HG02938 (cell line): ENCODE data around the gene NCKAP5.

Source experiments
- ATAC-seq: cut with Tn5 transposase; IDR thresholded peaks from one replicate; pipeline ENCODE4 v1.9.1; 2021; ENCODE audit warnings: mild to moderate bottlenecking, moderate library complexity; ENCODE audit not compliant: unreplicated experiment

The NCKAP5 gene

DNA sequence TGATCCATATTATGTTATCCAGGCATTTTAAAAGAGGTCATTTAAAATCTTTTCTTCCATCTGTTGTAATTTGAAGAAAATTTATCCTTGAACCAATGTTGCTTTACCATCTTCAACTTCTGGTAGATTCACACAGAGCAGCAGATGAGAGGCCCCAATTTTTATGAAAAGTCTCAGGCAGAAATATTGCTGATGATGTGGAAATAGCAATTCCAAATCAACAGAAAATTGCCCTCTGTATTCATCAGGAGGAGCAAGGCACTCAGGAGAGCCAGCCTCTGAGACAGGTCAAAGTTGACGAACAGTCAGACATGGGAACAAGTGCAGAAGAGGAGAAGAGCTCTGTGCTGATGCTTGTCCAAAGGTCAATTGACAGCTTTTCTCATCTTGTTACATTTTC is 444.9 kb downstream of the NCKAP5 start:
- no peak for ATAC-seq

DNA sequence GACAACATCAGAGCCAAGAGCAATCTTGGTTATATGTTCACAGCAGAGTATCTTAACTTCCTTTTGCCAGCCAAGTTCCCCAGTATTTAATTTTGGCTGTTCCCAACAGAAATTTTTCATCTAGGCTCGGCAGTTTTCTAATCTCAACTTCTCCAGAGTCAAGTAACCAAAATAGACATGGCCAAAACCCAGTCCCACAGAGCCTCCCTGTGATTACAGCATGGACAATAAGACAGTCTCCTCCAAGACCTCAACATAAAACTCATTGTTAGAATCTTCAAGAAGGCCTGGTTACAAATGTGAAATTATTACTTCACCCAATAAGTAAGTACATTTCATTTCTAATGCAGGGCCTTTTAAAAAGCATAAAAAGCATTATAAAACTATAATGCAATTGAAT is 445.7 kb downstream of the NCKAP5 start:
- ATAC-seq = no peak

DNA sequence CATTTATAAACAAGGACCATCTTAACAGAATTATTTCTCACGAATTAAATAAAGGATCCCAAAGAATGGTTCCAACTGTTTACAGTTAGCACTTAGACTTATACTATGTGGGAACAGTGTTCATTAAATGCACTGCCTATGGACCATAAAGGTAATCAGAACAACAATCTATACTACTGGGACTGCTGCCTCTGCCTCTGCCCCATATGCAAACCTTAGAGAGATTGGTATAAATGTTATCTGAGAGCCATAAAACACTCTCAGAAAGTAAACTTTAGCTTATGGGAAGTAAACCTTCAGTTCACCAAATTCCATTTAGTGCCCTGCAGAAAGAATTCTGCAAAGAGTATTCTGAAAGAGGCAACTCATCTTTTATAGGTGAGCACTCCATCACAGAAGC is 448.0 kb downstream of the NCKAP5 start:
- no peak for ATAC-seq

DNA sequence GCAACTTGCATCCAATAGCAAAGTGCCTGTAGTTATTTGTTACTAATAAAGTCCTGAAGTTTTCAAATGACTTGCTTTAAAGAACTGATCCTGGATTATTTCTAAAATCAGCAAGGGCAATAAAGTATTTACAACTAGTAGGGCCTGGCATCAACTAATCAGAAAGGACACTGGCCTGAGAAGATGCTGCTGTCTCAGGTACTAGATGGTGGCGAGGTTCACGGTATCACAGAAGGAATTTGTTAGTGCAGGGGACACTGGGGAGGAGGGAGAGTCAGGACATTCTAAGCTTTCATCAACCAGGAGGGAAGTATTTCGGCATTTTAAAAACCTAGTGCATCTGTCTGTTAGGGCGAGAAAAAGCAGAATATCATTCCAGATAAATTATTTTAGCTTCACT is 458.1 kb downstream of the NCKAP5 start:
- no peak for ATAC-seq

DNA sequence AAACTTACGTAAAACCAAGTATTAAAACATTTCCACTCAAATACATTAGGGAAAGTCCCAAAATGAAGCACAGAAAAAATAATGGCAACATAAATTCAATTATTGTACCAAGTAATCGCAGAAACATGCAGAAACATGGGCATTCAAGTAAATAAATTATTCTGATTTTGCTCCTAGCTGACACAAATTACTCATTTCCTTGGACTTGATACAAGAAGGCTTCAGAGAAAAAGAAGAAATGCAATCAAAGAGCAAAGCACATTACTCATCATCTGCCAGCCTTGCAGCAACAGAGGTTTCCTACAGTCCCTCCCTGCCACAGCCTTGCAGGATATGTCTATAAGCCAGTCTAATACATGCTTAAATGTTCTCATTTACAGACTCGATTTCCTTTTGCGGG is 458.5 kb downstream of the NCKAP5 start:
- no peak for ATAC-seq

DNA sequence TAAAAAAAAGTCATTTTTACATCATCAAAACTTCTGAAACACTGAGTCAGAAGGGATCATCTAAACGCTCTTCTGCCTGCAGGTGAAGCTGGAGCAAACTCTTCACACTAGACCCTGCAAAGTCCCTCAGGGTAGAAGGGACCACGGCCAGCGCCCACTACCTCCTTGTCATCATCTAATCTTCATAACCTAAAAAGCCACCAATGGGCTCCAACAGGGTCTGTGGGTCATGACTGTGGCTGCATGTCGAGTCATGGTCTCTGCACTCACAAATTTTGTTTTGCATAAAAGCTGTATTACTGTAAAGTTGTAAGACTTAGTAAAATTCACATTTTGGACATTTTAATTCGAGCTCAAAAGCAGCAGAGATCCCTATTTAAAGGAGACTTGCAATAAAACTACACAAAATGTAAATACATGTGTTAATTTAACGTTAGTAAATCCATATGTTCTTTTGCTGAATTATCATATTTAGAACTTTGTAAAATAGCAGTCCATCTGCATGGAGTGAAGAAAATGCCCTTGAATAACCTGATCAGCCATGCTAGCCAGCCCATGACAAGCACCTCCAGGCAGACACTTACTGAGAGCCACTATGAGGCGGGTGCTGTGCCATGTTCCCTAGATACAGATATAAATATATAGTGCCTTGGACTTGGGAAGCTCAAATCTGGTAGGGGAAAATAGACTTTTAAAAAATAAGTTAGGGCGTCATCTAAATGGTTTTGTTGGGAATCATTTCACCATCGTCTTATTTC is 461.0 kb downstream of the NCKAP5 start:
- no peak for ATAC-seq

DNA sequence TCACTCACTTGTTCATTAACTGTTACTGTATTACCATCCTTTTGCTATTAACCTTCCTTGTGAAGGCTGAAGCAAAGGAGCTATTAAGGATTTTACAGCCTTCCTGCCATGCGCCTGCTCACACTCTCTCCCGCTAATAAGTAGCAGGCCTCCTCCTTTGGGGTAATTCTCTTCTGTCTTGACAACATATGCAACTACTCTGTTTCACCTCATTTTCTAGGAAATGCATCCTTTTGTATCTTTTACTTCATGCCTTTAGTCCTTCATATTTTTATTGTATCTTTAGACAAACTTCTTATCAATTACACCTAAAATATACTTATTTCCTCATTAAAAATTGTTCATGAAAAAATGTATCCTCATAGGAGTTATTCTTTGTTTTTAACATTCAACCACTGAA is 463.4 kb downstream of the NCKAP5 start:
- no peak for ATAC-seq

DNA sequence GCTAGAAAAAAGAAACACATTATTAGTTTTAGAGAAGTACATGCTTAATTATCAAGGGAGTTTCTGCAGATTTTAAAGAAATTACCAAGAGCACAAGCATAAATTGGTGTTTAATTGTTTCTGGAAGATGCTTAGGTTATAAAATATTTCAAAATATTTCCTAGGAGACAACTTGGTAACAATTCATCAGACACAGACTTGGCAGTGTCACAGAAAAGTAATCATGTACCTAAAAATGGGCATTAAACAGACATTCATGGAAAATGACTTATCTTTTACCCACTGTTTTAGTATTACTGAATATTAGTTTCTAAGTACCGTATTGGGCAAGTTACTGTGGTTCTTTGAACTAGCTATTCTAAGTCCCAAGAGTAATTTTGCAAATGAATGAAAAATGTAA is 469.5 kb downstream of the NCKAP5 start:
- no peak for ATAC-seq

DNA sequence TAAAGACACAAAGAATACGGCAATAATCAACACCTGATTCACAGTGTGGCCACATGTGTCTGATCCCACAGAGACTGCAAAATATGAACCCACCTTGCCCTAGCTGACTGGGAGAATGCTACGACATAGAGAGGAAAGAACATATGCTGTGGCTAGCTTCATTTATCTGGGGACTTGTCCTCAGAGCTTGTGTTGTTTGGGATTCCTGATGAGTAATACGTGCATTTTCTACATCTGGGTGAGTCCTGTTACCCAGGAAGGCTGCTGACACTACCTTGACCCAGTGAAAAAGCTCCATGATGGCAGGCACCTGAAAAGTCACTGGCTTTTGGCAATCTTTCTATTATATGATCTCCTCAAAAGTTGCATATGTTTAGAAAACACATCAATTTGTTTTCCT is 470.6 kb downstream of the NCKAP5 start:
- no peak for ATAC-seq

DNA sequence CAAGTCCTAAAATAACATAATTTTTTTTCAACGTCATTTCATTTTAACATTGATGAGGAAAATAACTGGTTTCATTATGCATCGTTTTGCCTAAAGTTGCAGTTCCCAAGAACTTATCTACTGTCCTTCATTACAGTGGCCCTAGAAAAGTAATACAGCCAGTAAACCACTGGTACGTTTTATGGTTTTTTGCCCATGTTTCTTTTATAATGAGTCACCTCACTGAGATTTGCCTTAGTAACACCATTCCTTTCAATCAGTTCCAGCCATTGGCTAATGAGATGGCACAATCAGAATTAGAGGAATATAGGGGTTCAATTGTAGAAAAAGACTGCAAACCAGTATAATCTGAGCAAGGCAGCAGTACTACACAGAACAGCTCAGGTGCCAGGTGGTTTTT is 475.7 kb downstream of the NCKAP5 start:
- ATAC-seq = no peak

DNA sequence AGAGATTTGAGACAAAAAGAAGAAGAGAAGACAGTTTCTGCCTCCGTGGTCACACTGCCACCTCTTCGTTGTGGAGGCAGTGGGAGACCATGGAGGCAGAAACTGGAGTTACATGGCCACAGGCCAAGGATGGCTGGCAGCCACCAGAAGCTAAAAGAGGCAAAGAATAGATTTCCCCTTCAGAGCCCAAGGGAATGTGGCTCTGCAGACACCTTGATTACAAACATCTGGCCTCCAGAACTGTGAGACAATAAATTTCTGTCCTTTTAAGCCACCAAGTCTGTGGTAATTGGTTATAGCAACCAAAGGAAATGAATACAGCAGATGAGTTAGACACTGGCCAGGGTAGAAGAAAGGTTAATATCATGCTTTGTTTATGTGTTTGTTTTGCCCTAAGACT is 477.9 kb downstream of the NCKAP5 start:
- ATAC-seq = no peak

DNA sequence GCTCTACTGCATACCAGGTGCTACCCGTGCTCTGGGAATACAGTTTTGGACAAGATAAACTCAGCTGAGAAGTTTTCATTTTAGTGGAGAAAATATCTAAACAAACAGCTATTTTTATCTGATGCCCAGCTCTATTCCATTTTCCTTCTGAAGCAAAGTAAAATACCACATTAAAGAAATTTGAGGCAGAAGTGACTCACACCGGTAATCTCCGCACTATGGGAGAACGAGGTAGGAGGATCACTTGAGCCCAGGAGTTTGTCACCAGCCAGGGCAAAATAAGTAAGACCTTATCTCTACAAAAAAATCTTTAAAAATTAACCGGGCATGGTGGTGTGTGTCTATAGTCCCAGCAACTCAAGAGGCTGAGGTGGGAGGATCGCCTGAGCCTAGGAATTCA is 482.1 kb downstream of the NCKAP5 start:
- ATAC-seq = no peak

DNA sequence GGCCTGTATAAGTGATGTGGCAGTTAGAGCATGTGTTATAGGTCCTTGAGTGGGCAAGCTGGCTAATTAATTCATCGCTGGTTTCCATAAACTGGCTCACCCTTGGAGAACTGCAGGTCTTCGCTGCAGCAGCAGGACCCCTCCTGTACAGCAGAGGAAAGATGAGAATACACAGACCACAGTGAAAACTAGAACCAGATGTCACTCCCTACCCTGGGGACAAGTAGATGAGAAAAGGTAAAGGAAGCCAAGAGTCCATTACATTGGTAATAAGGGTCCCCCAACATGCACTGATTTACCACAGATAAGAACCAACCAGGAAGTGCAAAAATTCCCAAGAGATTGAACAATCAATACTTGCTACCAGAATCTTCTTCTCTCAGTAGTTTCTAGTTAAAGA is 482.6 kb downstream of the NCKAP5 start:
- ATAC-seq = no peak

DNA sequence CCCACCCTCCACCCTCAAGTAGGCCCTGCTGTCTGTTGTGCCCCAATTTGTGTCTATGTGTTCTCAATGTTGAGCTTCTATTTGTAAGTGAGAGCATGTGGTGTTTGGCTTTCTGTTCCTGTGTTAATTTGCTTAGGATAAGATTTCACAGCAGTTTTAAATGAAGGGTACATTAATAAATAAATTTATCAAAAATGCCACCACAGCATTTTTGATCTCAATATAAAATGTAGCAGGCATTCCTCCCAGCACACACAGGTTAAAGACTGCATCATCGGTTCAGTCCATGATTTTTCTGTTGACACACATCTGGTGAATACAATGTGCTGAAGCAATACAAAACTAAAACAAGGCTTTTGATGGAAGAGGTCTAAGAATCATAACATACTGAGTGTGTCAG is 486.2 kb downstream of the NCKAP5 start:
- no peak for ATAC-seq

DNA sequence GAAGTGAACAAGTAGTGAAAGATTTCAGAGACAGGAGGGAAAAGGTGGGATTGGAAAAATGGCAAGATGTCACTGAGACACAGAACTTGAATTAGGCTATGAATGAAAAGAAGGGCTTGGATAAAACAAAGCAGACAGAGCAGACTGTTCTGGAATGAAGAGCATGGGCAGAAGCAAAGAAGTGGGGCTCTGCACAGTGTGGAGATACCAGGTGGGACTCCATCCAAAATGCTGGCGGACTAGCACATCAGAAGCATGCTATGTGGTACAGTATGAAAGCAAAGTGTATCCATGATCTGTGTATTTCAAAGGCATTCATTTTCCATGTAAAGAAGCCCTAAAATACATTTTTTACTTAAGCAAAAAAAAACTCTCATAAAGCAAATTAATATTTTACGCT is 487.4 kb downstream of the NCKAP5 start:
- no peak for ATAC-seq

DNA sequence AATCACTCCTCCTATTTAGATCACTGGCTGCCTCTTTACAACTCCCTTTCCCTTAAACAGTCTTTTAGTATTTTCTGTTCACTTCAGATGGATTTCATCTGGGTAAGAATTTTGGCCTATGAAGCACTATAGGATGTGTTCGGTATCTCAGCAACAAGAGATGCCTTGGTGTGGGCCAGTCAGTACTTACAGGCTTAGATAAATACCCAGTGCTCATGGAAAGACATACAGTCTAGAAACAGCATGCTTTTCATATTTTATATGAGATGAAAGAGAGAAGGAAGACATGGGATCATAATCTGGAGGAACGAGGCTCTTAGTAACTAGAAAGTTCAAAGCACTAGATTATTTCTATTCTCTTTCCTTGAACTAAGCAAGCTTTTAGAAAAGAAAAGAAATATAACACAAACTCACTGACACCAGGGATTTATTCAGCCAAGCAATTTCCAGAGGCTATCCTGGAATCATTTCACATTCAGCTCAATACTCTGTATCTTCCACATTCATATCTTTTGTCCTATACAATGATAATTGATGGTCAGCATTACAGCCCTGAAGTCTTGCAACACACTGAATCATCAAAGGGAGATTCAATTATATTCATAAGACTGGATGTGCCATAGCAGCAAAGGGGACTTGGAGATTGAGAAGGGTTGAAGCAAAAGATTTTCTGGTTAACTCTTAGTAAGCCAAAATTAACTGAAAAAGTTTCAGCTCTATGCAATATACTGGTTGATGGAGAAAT is 489.4 kb downstream of the NCKAP5 start:
- ATAC-seq = no peak

DNA sequence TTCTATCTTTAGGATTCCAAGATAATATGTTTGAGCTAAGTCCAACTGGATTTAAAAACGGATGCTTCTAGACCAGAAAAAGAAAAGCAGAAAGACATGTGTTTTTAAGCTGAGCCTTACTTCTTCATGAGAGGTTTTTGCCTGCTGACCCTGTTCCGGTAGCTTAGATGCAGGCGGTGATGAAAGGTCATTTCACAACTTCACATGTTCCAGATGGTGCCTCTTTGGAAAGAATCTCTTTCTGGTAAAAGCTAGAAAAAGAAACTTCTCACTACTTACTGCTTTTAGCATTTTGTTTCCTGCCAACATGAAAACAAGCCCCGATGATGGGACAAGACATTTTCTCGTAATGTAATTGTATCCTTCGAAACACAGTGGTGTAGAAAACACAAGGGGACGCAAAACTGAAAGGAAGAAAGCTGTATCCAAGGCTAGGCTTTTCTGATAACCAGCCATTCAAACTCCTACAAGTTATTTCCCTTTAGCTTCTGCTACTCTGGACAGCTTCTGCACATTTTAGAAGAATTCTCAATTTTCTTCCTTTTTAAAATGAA is 490.9 kb downstream of the NCKAP5 start:
- no peak for ATAC-seq

DNA sequence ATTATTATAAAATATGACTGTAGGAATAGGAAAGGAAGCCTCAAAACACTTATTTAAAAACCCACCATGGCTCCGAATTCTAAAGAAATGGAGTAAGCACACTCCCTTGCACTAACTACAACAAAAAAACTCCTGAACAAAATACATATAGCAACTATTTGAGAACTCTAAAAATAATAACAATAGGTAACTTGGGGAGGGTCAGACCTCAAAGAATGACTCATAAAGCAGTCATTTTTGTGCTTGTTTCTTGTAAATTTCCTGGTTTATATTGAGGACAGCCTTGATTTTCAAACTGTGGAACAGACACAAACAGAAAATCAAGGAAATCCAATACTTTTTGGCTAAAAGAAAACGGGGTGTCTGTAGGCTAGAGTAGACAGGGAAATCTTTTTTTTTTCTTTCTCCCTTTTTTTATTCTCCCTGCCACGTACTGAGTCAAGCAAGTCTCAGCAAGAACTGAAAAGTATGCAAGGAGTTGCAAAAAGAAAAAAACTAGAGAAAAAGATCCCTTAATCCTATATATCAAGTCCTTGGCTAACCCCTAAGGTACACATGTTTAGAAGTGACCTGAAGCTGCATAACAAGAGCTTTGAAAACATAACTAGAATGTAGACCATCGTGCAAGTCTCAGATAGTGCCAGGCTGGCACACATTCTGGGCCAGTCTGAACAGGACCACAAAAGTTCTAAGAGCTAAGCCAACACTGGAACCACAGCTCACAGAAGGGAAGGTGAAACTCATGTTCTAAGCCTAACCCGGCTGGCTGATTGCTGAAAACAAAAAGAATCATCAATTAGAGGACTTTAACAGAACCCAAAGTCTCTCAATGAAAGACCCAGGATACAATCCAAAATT is 495.2 kb downstream of the NCKAP5 start:
- ATAC-seq = no peak

DNA sequence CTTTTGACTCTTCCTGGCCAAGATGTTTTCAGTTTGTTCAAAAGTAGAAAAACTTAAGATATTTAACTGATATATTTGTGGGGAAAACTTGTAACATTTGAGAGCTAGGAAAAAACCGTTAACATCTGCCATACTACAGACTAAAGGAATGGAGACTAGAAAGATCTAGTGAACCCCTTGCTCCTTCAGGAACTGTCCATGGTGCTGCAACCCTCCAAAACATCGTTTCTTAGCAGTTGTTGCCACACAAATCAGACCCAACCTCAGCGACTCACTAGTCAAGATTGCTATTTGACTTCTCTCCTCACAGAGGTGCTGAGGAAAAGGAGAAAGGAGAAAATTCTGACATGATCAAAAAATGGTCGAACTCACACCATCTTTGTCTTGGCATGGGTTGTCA is 504.5 kb downstream of the NCKAP5 start:
- ATAC-seq = no peak

DNA sequence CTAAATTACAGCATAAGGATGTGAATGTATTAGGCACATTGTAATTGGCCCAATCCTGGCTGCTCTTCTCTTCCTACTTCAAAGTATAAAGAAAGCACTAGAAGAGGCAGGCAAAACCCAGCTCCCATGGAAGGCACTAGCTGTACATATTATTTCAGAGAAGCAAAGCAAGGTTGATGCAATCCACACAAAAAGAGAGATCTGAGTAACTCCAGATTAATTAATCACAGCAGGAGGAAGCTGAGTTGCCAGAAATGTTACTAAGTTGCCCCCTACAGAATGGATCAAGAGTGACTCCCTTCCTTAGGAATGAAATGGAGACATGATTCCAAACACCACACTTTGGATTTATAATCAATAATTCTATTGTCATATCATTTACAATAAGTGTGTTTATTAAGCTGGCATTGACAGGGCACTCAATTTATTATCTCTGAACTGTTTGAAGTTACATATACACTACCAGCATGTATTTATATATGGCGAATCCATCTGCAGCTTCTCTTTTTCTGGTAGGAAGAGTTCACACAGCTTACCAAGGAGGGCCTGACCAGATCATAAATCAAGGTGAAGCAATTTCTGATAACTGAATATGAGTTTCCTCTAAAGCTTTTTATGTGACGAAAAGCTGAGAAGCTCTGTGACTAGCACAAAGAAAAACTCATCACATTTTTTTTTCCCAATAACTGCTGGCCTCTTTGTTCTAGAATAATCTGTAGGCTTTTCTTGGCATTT is 505.2 kb downstream of the NCKAP5 start:
- ATAC-seq = no peak
